Measurements from ENCODE around the gene PRDX2.

The PRDX2 gene

GRCh38 chr19:12793290-12794195 lies 8.1 kb downstream of the PRDX2 start:
- no peak for TF ChIP-seq CTCF (IDR thresholded peaks at IDR 0.05; ENCODE audit: low read depth, low read length)
- H3K4me3 ChIP-seq (ENCODE audit: low read depth, low read length): peak overlapping the region; percentile 91

GRCh38 chr19:12792853-12793289 lies 8.7 kb downstream of the PRDX2 start:
- no peak for TF ChIP-seq CTCF (IDR thresholded peaks at IDR 0.05; ENCODE audit: low read depth, low read length)
- peak overlapping the region; percentile 91 for H3K4me3 ChIP-seq (ENCODE audit: low read depth, low read length)

GRCh38 chr19:12792051-12792852 lies 9.3 kb downstream of the PRDX2 start:
- TF ChIP-seq CTCF (IDR thresholded peaks at IDR 0.05; ENCODE audit: low read depth, low read length): no peak
- H3K4me3 ChIP-seq (ENCODE audit: low read depth, low read length): peak overlapping the region; percentile 91

- H3K4me3 ChIP-seq (ENCODE audit: low read depth, low read length): peak within 1 kb of the TSS; percentile 91
- no peak for TF ChIP-seq CTCF (IDR thresholded peaks at IDR 0.05; ENCODE audit: low read depth, low read length)
Measured at GRCh38 chr19:12791345-12792050, 10.1 kb downstream of the PRDX2 start, which contains the start of gene JUNB. JUNB (plus strand) TSS chr19:12791486; CDS start chr19:12791772, 286 bp downstream.

- peak overlapping the region; percentile 91 for H3K4me3 ChIP-seq (ENCODE audit: low read depth, low read length)
- no peak for TF ChIP-seq CTCF (IDR thresholded peaks at IDR 0.05; ENCODE audit: low read depth, low read length)
Measured at GRCh38 chr19:12790628-12791344, 10.8 kb downstream of the PRDX2 start.

GRCh38 chr19:12789904-12790619 lies 11.5 kb downstream of the PRDX2 start:
- TF ChIP-seq CTCF (IDR thresholded peaks at IDR 0.05; ENCODE audit: low read depth, low read length): no peak
- H3K4me3 ChIP-seq (ENCODE audit: low read depth, low read length): peak overlapping the region; percentile 91
